B cell (primary cell): ENCODE measurements around the gene NKX2-2. TPM values are rescaled to one million over a fixed set of nuclear protein-coding genes. Genes with fewer than 3 reads are reported as not detected.

Experiments
- ATAC-seq: fragments of 200-7000 bp; cut with Tn5 transposase; one replicate; pipeline ENCODE4 v1.10.0; 2021; ENCODE audit warnings: low read depth, mild to moderate bottlenecking, moderate number of reproducible peaks, moderate library complexity
- CTCF ChIA-PET: fragments of 350-600 bp; sonication (Branson Sonifier 250); formaldehyde crosslinking; loops from one replicate; lab custom pipeline; 2021; ENCODE audit warnings: antibody characterized with exemption, inconsistent platforms; lab: Charles Lee
- POLR2A ChIA-PET: fragments of 350-600 bp; sonication (Branson Sonifier 250); formaldehyde crosslinking; loops from one replicate; lab custom pipeline; 2021; ENCODE audit warnings: antibody characterized with exemption; lab: Charles Lee
- DNase-seq: peaks from one replicate; pipeline ENCODE4 v3.0.0; 2013
- H2AFZ ChIP-seq: 2 replicates; pipeline ENCODE4 v1.6.1; 2012; ENCODE audit warnings: mild to moderate bottlenecking, low read depth, low read length; ENCODE audit not compliant: insufficient read depth, poor library complexity, severe bottlenecking
- H3K27ac ChIP-seq, 2 donors: 1 replicate in 1 of 2; 2 replicates in 1 of 2; pipeline ENCODE4 v1.5.1; 2012 to 2013; ENCODE audit warnings: low read length in 2 of 2, mild to moderate bottlenecking in 2 of 2, moderate library complexity in 1 of 2
- H3K27me3 ChIP-seq, 4 experiments: fragments of 200-600 bp in 1 of 4; sonication (generic) in 1 of 4; replicated peaks in 1 of 4; 1 replicate in 2 of 4; 2 replicates in 2 of 4; pipeline versions ENCODE4 v1.6.1 to v1.7.0; 2013 to 2016; ENCODE audit warnings: low read length in 3 of 4, mild to moderate bottlenecking in 2 of 4, mixed read lengths in 1 of 4, moderate library complexity in 1 of 4; ENCODE audit not compliant: insufficient read depth in 4 of 4, control insufficient read depth in 3 of 4; ENCODE audit errors: control extremely low read depth in 1 of 4
- H3K36me3 ChIP-seq, 2 experiments: replicated peaks in 1 of 2; 1 replicate in 1 of 2; 2 replicates in 1 of 2; pipeline versions ENCODE4 v1.6.1 to v1.7.1; 2013; ENCODE audit warnings: low read length in 1 of 2; ENCODE audit not compliant: insufficient read depth in 2 of 2, control insufficient read depth in 1 of 2; ENCODE audit errors: control extremely low read depth in 1 of 2, extremely low read depth in 1 of 2
- H3K4me1 ChIP-seq, 2 donors: fragments of 200-600 bp in 1 of 2; sonication (generic) in 1 of 2; 1 replicate in 1 of 2; 2 replicates in 1 of 2; pipeline versions ENCODE4 v1.5.1 to v1.6.1; 2013 to 2017; ENCODE audit warnings: low read length in 2 of 2; ENCODE audit not compliant: control insufficient read depth in 2 of 2, insufficient read depth in 2 of 2
- H3K4me2 ChIP-seq: replicated peaks from 2 replicates; pipeline ENCODE3; 2012; ENCODE audit warnings: mild to moderate bottlenecking, low read depth, low read length; ENCODE audit not compliant: poor library complexity, severe bottlenecking
- H3K4me3 ChIP-seq, 5 experiments: fragments of 200-600 bp in 1 of 5; sonication (generic) in 1 of 5; 1 replicate in 3 of 5; 2 replicates in 2 of 5; pipeline versions ENCODE4 v1.5.1 to v1.7.0; 2011 to 2016; ENCODE audit warnings: low read length in 4 of 5, mild to moderate bottlenecking in 4 of 5, low read depth in 2 of 5, control low read depth in 1 of 5, moderate library complexity in 1 of 5; ENCODE audit not compliant: insufficient read depth in 1 of 5; ENCODE audit errors: control extremely low read depth in 1 of 5, extremely low read depth in 1 of 5
- H3K79me2 ChIP-seq: fragments of 200-600 bp; sonication (generic); one replicate; pipeline ENCODE4 v1.6.0; 2016; ENCODE audit warnings: low read length; ENCODE audit not compliant: control insufficient read depth, insufficient read depth
- H3K9ac ChIP-seq: fragments of 200-600 bp; sonication (generic); 2 replicates; pipeline ENCODE4 v1.6.1; 2017; ENCODE audit warnings: mild to moderate bottlenecking, low read length, moderate library complexity
- H3K9me3 ChIP-seq, 3 donors: one replicate each; pipeline versions ENCODE4 v1.6.1 to v1.7.1; 2013; ENCODE audit warnings: low read length in 2 of 3; ENCODE audit not compliant: control insufficient read depth in 2 of 3, insufficient read depth in 1 of 3; ENCODE audit errors: control extremely low read depth in 1 of 3
- H4K20me1 ChIP-seq: 2 replicates; pipeline ENCODE4 v1.6.0; 2012; ENCODE audit warnings: mild to moderate bottlenecking, low read length; ENCODE audit not compliant: insufficient read depth, control insufficient read depth, poor library complexity, severe bottlenecking
- H3K27ac Mint-ChIP-seq: one replicate; pipeline ENCODE4 v1.8.0; 2021; ENCODE audit warnings: mixed read lengths
- H3K27me3 Mint-ChIP-seq: one replicate; pipeline ENCODE4 v1.8.0; 2021; ENCODE audit warnings: mixed read lengths
- H3K4me1 Mint-ChIP-seq: one replicate; pipeline ENCODE4 v1.8.0; 2021; ENCODE audit warnings: mixed read lengths
- H3K4me3 Mint-ChIP-seq: one replicate; pipeline ENCODE4 v1.8.0; 2021; ENCODE audit warnings: mixed read lengths
- H3K9me3 Mint-ChIP-seq: one replicate; pipeline ENCODE4 v1.8.0; 2022; ENCODE audit warnings: mixed read lengths; ENCODE audit not compliant: insufficient read depth
- EZH2 ChIP-seq: IDR thresholded peaks from 2 replicates; pipeline ENCODE4 v1.6.1; 2012; ENCODE audit warnings: borderline replicate concordance, low read depth, mild to moderate bottlenecking, moderate library complexity, low read length; ENCODE audit not compliant: insufficient read depth, poor library complexity, severe bottlenecking
- WGBS: methylation state at CpG from one replicate; pipeline ENCODE4 v1.1.5; 2013; ENCODE audit warnings: missing lambda C conversion rate; ENCODE audit not compliant: insufficient coverage; 5-methylcytosine and 5-hydroxymethylcytosine counted together
- intact Hi-C: fragments of 100-400 bp; cut with micrococcal nuclease; formaldehyde crosslinking; loops from one replicate; pipeline ENCODE4 v1.10.0; 2022
- polyA plus RNA-seq: library from polyadenylated mRNA; depleted of rRNA; stranded (reverse); fragments of >200 nt; gene quantifications from 2 replicates; pipeline ENCODE4 v1.2.3, GENCODE V29; 2012
- total RNA-seq, 2 donors: library from RNA; stranded (reverse); fragments of 120-200 nt in 1 of 2; gene quantifications; 1 replicate in 1 of 2; 2 replicates in 1 of 2; pipeline versions ENCODE4 v1.2.3 to v1.2.4, GENCODE V29; 2013 to 2022
- TF ChIP-seq, protein P1 (sequence below): fragments of 200-600 bp; IDR thresholded peaks from one replicate; pipeline ENCODE4 v1.8.0; 2022; ENCODE audit warnings: antibody characterized with exemption, mild to moderate bottlenecking

The NKX2-2 gene
- total and polyA plus RNA-seq, 2 donors (not counting 1 experiment from before 2014, with no cell fraction given), result not detected

DNA sequence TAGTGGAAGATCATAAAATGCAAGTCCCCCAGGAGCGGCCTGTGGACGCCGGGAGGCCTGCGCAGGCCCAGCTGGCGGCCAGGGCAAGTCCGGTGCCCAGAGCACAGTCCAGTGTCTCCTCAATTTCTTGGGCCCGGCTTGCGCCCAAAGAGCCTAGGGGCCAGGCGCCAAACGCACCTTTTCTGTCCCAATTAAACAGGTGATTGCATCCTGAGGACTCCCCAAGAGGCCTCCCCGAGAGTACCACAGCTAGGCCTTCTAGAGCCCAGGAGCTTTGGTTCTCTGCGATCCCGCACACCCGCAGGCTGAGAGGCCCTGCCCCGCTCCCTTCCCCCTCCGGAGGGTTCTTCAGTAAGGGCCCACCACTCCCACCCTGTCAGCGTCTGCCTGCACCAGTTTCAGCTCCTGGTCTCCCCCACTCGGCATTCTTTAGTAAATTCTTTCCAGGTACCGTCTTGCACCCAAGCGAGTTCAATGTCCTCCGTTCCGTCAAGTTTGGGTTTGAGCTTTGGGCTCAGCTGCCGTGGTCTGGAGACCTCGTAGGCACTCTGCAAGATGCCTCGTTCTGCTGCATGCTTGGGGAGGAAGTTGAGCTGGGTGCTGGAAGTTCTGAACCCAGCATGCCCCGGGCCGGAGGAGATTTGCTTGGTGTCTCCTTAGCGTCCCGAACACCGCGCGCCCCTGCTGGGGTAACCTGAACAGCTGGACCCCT lies 3.9 kb upstream of the NKX2-2 start:
- no peak overlapping the region for H3K4me3 ChIP-seq
- 7% methylated on average over 31 of the region's 32 CpGs for WGBS
- CTCF ChIA-PET, result interaction anchor here (2.3 kb wide), 1 partner anchor 12 kb away, joined by 10 read pairs; no protein-coding TSS in a partner anchor
- H3K9me3 Mint-ChIP-seq, result no peaks in the 10 kb centered on the region
- no peaks in the 10 kb centered on the region for H3K79me2 ChIP-seq
- DNase-seq (peak; percentile 21), ATAC-seq (no peak)
- peaks cover 0 to 45% (median 0%) of the 10 kb centered on the region in 3 donors for H3K9me3 ChIP-seq
- peaks cover 0 to 84% (median 34%) of the 10 kb centered on the region in 4 experiments for H3K27me3 ChIP-seq
- peaks cover 3% of the 10 kb centered on the region for H3K4me1 Mint-ChIP-seq
- H3K4me3 Mint-ChIP-seq, result no peak overlapping the region
- intact Hi-C loops, result no loop called here
- H3K9ac ChIP-seq, result no peak overlapping the region
- H3K27ac ChIP-seq, result no peak overlapping the region
- POLR2A ChIA-PET, result no interaction called here
- H3K27me3 Mint-ChIP-seq, result peaks cover 55% of the 10 kb centered on the region
- H4K20me1 ChIP-seq, result no peaks in the 10 kb centered on the region
- TF ChIP-seq, protein P1, sequence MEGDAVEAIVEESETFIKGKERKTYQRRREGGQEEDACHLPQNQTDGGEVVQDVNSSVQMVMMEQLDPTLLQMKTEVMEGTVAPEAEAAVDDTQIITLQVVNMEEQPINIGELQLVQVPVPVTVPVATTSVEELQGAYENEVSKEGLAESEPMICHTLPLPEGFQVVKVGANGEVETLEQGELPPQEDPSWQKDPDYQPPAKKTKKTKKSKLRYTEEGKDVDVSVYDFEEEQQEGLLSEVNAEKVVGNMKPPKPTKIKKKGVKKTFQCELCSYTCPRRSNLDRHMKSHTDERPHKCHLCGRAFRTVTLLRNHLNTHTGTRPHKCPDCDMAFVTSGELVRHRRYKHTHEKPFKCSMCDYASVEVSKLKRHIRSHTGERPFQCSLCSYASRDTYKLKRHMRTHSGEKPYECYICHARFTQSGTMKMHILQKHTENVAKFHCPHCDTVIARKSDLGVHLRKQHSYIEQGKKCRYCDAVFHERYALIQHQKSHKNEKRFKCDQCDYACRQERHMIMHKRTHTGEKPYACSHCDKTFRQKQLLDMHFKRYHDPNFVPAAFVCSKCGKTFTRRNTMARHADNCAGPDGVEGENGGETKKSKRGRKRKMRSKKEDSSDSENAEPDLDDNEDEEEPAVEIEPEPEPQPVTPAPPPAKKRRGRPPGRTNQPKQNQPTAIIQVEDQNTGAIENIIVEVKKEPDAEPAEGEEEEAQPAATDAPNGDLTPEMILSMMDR, result no peak
- TF ChIP-seq EZH2, result no peak
- no peak overlapping the region for H3K4me2 ChIP-seq
- H3K4me1 ChIP-seq, result peaks cover 11 to 21% of the 10 kb centered on the region in 2 donors
- no peaks in the 10 kb centered on the region for H3K36me3 ChIP-seq
- no peak overlapping the region for H3K27ac Mint-ChIP-seq
- no peak overlapping the region for H2AFZ ChIP-seq

DNA sequence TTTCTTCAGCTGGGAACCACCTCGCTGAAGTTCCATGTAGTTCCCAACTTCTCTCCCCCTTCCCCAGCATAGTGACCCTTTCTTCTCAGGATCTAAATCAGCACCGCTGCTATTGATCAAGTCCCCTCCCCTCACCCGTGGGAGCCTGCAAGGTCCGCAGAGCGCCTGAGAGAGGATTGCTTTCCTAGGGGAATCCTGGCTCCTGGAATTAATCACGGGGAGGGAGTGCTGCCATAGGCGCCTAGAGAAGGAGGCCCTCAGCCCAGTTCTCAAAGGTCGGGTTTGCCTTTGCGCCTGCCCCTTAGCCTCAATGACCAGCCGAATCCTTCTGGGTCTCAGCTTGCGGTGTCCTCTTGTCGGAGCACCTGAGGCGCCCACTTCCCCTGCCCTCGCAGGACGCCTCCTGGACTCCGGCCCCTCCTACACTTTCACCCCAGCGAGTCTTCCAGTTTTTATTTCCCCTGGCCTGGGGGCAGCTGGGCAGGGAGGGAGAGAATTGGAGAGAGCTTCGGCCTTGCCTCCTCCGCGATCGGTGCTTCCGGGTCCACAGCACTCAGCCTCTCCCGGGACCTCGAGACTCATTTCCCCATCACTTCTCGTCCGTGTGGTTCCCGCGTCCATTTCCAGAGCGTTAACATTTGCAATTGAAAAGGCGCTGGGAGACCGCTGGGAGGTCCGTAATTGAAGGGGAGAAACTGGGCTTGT lies 3.1 kb upstream of the NKX2-2 start:
- ChIA-PET CTCF (interaction anchor here (2.3 kb wide), 1 partner anchor 12 kb away, joined by 10 read pairs; no protein-coding TSS in a partner anchor), POLR2A (no interaction called here)
- Histone ChIP-seq H3K9ac (no peak overlapping the region), H3K27me3 (peaks cover 0 to 90% (median 41%) of the 10 kb centered on the region in 4 experiments), H3K79me2 (no peaks in the 10 kb centered on the region), H3K4me3 (no peak overlapping the region), H3K4me2 (no peak overlapping the region), H3K36me3 (no peaks in the 10 kb centered on the region), H3K4me1 (peaks cover 18 to 28% of the 10 kb centered on the region in 2 donors), H3K27ac (no peak overlapping the region), H4K20me1 (no peaks in the 10 kb centered on the region), H2AFZ (no peak overlapping the region), H3K9me3 (peaks cover 0 to 51% (median 0%) of the 10 kb centered on the region in 3 donors)
- no peaks in the 10 kb centered on the region for H3K9me3 Mint-ChIP-seq
- WGBS, result 9% methylated on average over 21 of the region's 32 CpGs
- H3K4me3 Mint-ChIP-seq, result no peak overlapping the region
- no peak overlapping the region for H3K27ac Mint-ChIP-seq
- peaks cover 5% of the 10 kb centered on the region for H3K4me1 Mint-ChIP-seq
- intact Hi-C loops, result no loop called here
- ATAC-seq (no peak), DNase-seq (peak; percentile 12)
- H3K27me3 Mint-ChIP-seq, result peaks cover 56% of the 10 kb centered on the region
- no peak for TF ChIP-seq EZH2
- TF ChIP-seq, protein P1, result no peak
